ENCODE measurements around the gene RNF224. TPM values are rescaled to one million over a fixed set of nuclear protein-coding genes. Genes with fewer than 3 reads are reported as not detected.

The RNF224 gene
- total RNA-seq, 1 donor from 2014 or later, result 0.34 TPM

GRCh38 chr9:137273611-137274320, 46.5 kb downstream of the RNF224 start:
- DNase-seq (ENCODE audit: low spot score), result no peak

- no peak for DNase-seq (ENCODE audit: low spot score)
Observed at GRCh38 chr9:137275203-137275587, 47.9 kb downstream of the RNF224 start.

GRCh38 chr9:137275588-137276472, 48.5 kb downstream of the RNF224 start:
- DNase-seq (ENCODE audit: low spot score), result no peak

GRCh38 chr9:137276473-137277328, 49.4 kb downstream of the RNF224 start:
- peak; percentile 87 for DNase-seq (ENCODE audit: low spot score)

GRCh38 chr9:137277329-137278041, 50.2 kb downstream of the RNF224 start, which contains the start of gene TOR4A:
Gene TOR4A (plus strand): TSS chr9:137277726. CDS start chr9:137278690, 964 bp downstream.
- peak; percentile 90 for DNase-seq (ENCODE audit: low spot score)

- DNase-seq (ENCODE audit: low spot score), result no peak
Observed at GRCh38 chr9:137278061-137278701, 50.9 kb downstream of the RNF224 start.

Other genes with a start within 250 kb of the RNF224 start
- gene PTGDS, start 250.0 kb upstream of the RNF224 start, total RNA-seq, result 111 TPM
- gene LCNL1, start 244.5 kb upstream of the RNF224 start, total RNA-seq, result 1.7 TPM
- 51.5 TPM for gene PAXX, start 235.1 kb upstream of the RNF224 start, total RNA-seq
- 3.6 TPM for gene CLIC3, start 230.9 kb upstream of the RNF224 start, total RNA-seq
- gene ABCA2, start 199.3 kb upstream of the RNF224 start, total RNA-seq, result 25.7 TPM
- not detected for gene FUT7, start 195.4 kb upstream of the RNF224 start, total RNA-seq
- 138 TPM for gene NPDC1, start 181.3 kb upstream of the RNF224 start, total RNA-seq
- 1.3 TPM for gene ENTPD2, start 173.4 kb upstream of the RNF224 start, total RNA-seq
- 1.6 TPM for gene SAPCD2, start 156.9 kb upstream of the RNF224 start, total RNA-seq
- gene UAP1L1, start 150.0 kb upstream of the RNF224 start, total RNA-seq, result 12.7 TPM
- 57.8 TPM for gene MAN1B1, start 140.5 kb upstream of the RNF224 start, total RNA-seq
- gene DPP7, start 112.8 kb upstream of the RNF224 start, total RNA-seq, result 157 TPM
- 0.21 TPM for gene GRIN1, start 88.3 kb upstream of the RNF224 start, total RNA-seq
- gene LRRC26, start 57.5 kb upstream of the RNF224 start, total RNA-seq, result not detected
- gene TMEM210, start 55.4 kb upstream of the RNF224 start, total RNA-seq, result not detected
- 74.5 TPM for gene ANAPC2, start 38.9 kb upstream of the RNF224 start, total RNA-seq
- gene SSNA1, start 38.8 kb upstream of the RNF224 start, total RNA-seq, result 58.3 TPM
- 17.6 TPM for gene TPRN, start 26.8 kb upstream of the RNF224 start, total RNA-seq
- gene TMEM203, start 21.9 kb upstream of the RNF224 start, total RNA-seq, result 36.2 TPM
- gene NDOR1, start 21.8 kb upstream of the RNF224 start, total RNA-seq, result 20.3 TPM
- gene RNF208, start 5.3 kb upstream of the RNF224 start, total RNA-seq, result 6.5 TPM
- gene CYSRT1, start 2.3 kb upstream of the RNF224 start, total RNA-seq, result 1.9 TPM
- not detected for gene SLC34A3, start 3.4 kb downstream of the RNF224 start, total RNA-seq
- 351 TPM for gene TUBB4B, start 13.8 kb downstream of the RNF224 start, total RNA-seq
- gene STPG3, start 23.8 kb downstream of the RNF224 start, total RNA-seq, result not detected
- 45.2 TPM for gene NELFB, start 27.8 kb downstream of the RNF224 start, total RNA-seq
- gene TOR4A, start 50.2 kb downstream of the RNF224 start, total RNA-seq, result 15.4 TPM
- 7.1 TPM for gene NRARP, start 74.8 kb downstream of the RNF224 start, total RNA-seq
- gene EXD3, start 195.7 kb downstream of the RNF224 start, total RNA-seq, result 43.0 TPM
- gene NOXA1, start 195.9 kb downstream of the RNF224 start, total RNA-seq, result 12.5 TPM
- gene ENTPD8, start 213.9 kb downstream of the RNF224 start, total RNA-seq, result not detected
- 49.3 TPM for gene NSMF, start 231.8 kb downstream of the RNF224 start, total RNA-seq

Measured in ureter (tissue), 1 donor.